A172 (cell line): ENCODE data around the gene ZDHHC12. TPM values are rescaled to one million over a fixed set of nuclear protein-coding genes. Genes with fewer than 3 reads are reported as not detected.
A peak's percentile ranks its signal among the peaks of the same experiment; 100 is the strongest.

Source experiments
- DNase-seq: peaks from one replicate; pipeline ENCODE4 v3.0.0-alpha.2; 2015; ENCODE audit warnings: low spot score
- total RNA-seq: library from RNA; depleted of rRNA; stranded (reverse); fragments of >200 nt; shearing (Covaris generic); gene quantifications from 2 replicates; pipeline ENCODE4 v1.2.3, GENCODE V29; 2014; rRNA removed

ZDHHC12 gene
- total RNA-seq, 1 experiment from 2014 or later = 193 TPM

DNA sequence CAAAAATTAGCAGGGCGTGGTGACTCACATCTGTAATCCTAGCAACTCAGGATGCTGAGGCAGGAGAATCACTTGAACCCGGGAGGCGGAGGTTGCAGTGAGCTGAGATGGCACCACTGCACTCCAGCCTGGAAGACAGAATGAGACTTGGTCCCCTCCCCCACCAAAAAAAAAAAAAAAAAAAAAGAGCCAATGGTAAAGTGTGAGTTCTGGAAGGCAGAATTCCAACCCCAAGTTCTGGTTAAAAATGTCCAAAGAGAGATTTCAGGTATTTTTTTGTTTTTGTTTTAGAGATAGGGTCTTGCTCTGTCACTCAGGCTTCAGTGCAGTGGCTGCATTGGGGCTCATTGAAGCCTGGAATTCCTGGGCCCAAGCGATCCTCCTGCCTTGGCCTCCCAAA, 36.5 kb downstream of the ZDHHC12 start:
- DNase-seq = no peak

DNA sequence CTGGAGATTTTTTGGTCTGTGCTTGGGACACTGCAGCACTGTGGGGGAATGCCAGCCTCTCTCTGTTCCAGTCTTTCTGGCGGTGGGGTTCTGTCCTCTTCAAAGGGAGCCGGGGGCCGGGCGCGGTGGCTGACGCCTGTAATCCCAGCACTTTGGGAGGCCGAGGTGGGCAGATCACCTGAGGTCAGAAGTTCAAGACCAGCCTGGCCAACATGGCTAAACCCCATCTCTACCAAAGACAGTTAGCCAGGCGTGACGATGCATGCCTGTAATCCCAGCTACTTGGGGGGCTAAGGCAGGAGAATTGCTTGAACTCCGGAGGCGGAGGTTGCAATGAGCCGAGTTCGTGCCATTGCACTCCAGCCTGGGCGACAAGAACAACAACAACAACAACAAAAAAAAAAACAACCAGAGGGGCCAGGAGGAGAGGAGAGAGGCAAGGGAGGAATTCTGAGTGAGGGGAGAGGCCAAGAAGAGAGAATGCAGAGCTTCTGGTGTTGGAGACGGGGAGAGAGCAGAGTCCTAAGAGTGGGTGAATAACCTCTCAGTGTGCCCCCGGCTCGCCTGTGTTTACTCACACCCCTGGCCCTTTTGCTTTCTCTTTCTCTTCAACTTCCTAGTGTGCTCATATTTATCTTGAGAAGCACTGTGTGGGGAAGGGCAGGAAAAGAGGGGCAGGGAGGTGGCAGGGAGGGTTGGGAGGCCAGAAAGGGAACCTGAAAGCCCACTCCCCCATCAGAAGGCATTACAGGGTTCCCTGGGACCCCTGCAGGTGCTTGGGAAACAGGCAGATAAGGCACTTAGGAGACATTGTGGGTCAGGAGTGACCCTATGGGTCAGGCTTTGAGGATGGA, 38.1 kb downstream of the ZDHHC12 start:
- no peak for DNase-seq

DNA sequence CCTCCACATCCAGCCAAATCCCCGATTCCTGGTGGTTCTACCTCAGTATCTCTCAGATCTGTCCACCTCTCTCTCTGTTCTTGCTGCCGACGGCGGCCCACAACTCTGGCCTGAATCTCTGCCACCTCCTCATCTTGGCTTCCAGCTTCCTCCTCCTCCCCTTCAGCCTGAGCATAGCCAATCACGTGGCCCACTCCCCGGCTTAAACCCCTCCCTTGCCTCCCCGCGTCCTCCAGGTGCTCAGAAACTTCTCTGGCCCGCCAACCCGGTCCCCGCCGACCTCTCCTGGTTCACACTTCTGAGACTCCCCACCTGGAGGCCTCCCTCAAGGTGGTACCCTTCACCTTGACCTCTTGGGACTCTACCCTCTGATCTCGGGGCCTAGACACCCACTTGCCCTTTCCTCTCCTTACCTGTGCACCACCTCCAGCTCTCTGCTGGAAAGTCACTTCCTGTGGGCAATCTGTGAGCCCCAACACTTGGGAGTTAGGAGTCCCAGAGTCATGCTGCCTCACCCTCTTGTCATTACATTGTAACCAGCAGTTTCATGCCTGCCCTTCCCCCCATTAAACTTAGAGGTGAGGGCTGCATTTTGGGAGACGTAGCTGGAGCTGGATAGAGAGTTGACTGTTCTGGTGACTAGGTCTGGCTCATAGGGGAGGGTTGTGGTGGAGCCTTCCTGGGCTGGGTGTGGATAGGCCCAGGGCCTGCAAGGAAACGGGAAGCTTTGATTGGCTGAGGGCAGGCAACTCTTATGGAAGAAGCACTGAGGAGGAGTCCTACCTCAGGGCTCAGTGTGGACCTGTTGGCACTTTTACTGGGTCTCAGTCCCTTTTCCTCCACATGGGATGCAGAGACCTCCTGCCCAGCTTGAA, 39.4 kb downstream of the ZDHHC12 start:
- peak; percentile 51 for DNase-seq

DNA sequence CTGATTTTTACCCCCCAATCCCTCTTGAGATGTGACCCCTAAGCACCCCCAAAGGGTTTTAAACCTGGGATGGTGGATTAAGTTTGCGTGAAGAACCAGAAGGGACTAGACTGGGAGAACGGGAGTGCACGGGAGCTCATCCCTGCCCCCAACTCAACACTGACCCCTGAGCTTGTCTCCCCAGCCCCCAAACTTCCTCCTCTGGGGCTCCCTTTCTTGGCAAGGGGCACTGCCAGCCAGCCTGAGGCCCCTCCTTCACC, 39.9 kb downstream of the ZDHHC12 start:
- DNase-seq = no peak

DNA sequence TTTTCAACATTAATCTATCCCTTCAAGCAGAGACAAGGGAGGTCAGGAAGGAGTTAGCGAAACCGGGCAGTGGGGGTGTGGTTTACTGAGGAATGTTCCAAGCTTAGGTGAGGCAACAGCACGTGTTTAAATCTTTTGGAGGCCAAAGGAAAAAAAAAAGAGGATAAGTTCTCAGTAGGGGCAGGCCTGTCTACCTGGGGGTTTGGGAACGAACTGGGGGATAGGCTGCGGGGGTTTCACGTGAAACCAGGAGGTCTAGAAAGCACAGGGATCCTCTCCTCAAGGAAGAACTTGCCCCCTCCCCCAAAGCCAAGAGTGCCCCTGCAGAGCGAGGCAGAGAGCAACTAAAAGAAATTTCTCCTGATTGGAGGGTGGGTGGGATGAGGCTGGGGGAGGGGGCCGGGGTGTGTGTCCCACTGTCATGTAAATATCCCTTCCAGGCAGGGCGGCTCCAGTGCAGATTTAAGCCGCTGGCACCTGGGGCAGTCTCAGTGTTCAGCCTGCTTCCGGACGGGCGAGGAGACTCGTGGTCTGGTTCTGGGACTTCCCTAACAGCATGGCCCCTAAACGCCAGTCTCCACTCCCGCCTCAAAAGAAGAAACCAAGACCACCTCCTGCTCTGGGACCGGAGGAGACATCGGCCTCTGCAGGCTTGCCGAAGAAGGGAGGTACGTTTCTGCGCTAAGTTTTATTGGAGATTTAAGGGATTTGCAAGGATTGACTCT, 40.4 kb downstream of the ZDHHC12 start:
- DNase-seq = no peak

GRCh38 chr9:128677794-128678193, 46.1 kb downstream of the ZDHHC12 start:
- no peak for DNase-seq

DNA sequence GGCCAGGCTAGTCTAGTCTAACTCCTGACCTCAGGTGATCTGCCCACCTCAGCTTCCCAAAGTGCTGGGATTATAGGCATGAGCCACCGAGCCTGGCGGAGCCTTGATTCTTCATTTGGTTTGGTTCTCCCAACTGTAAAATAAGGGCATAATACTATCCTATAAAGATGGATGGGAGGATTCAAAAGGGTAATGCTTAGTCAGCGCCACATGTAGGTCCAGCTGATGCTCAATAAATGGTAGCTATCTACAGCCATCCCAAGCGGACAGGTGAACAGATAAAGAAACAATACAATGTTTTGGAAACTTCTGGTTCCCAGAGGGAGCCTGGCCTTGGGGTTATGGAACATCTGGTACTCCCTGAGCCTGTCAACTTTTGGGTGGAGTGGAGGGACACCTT, 48.5 kb downstream of the ZDHHC12 start:
- DNase-seq = no peak

Other genes with a start within 250 kb of the ZDHHC12 start
- gene GLE1, start 219.4 kb downstream of the ZDHHC12 start, total RNA-seq = 97.5 and 101 TPM in 2 replicates
- gene SPTAN1, start 171.5 kb downstream of the ZDHHC12 start, total RNA-seq = 411 and 440 TPM in 2 replicates
- 239 and 244 TPM in 2 replicates for gene DYNC2I2, start 67.3 kb downstream of the ZDHHC12 start, total RNA-seq
- 1,187 and 1,647 TPM in 2 replicates for gene SET, start 34.9 kb downstream of the ZDHHC12 start, total RNA-seq
- 16.6 and 18.1 TPM in 2 replicates for gene PKN3, start 21.6 kb downstream of the ZDHHC12 start, total RNA-seq
- gene ZER1, start 47.8 kb upstream of the ZDHHC12 start, total RNA-seq = 14.8 and 29.1 TPM in 2 replicates
- 41.9 and 43.6 TPM in 2 replicates for gene TBC1D13, start 63.1 kb upstream of the ZDHHC12 start, total RNA-seq
- gene ENDOG, start 94.4 kb upstream of the ZDHHC12 start, total RNA-seq = 57.8 and 65.3 TPM in 2 replicates
- gene SPOUT1, start 105.7 kb upstream of the ZDHHC12 start, total RNA-seq = 28.0 and 36.4 TPM in 2 replicates
- 15.5 and 19.5 TPM in 2 replicates for gene KYAT1, start 157.8 kb upstream of the ZDHHC12 start, total RNA-seq
- 62.5 and 71.4 TPM in 2 replicates for gene LRRC8A, start 158.0 kb upstream of the ZDHHC12 start, total RNA-seq
- gene PHYHD1, start 196.9 kb upstream of the ZDHHC12 start, total RNA-seq = not detected in 2 replicates
- 56.7 and 57.4 TPM in 2 replicates for gene DOLK, start 223.5 kb upstream of the ZDHHC12 start, total RNA-seq
- 57.4 and 76.4 TPM in 2 replicates for gene NUP188, start 223.6 kb upstream of the ZDHHC12 start, total RNA-seq